Measurements from ENCODE around the gene PLCH2.

Gene PLCH2

GRCh38 chr1:2462819-2463218 lies 13.3 kb upstream of the PLCH2 start:
- DNase-seq (ENCODE audit: low read depth) = no peak

DNA sequence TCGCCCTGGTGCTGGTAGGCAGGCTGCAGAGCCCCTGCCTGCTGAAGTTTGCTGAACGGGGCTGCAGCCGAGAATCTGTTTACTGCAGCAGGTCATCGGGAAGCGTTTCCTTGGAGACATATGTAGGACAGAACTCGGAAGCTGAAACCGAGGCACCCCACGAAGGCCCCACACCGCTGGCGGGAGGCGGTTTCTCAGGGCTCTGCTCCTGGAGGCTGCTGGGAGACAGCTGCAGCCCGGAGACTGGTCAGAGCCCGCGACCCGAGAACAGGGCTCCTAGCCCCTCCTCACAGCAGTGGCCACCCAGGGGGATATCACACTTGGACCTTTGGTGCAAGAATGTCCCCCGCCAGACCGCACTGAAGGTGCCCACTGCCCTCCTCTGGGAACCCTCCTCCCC lies 12.7 kb upstream of the PLCH2 start:
- no peak for DNase-seq (ENCODE audit: low read depth)

GRCh38 chr1:2465371-2466269 lies 10.5 kb upstream of the PLCH2 start:
- DNase-seq (ENCODE audit: low read depth) = no peak

DNA sequence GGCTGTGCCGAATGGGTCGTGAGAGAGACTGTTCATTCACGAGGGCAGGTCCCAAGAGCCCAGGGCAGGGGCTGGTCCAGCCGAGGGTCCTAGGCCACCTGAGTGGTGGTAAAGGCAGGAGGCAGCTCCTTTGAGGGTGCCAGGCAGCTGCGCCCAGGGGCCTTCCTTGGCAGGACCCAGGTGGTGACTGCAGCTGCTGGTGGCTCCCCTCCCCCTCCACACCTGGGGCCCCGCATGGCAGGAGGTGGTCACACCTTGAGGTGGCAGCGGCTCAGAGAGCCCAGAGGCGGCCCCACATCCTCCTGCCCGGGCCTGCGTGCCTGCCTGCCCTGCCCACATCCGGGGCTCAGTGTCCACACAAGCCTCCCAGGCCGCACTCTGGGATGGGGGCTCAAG lies 9.8 kb upstream of the PLCH2 start:
- DNase-seq (ENCODE audit: low read depth) = no peak

DNA sequence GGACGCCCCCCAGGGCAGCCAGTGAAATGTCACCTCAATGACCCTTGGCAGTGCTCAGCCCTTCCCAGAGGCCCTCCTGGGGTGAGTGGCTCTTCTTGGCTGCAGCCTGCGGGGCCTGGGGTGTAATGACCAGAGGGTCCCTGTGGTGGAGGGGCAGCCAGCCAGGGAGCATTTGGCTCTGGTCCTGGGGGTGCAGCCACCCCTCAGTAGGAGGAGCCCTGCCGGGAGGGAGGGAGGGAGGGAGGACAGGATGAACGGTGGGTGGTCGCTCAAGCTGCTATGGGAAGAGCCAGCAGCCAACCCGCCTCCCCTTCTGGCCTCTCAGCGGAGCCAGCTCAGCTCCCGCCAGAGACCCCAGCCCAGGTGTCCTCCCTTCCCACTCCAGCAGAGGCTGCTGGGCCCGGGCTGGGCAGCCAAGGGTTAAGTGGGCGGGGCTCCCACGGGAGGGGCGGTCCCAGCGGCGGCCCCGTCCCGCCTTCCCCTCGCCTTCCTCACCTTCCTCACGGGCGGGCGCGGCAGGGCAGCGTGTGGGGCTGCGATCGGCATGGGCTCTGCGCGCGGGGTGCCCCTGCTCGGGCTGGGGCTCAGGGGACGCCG lies 9.0 kb upstream of the PLCH2 start:
- no peak for DNase-seq (ENCODE audit: low read depth)

DNA sequence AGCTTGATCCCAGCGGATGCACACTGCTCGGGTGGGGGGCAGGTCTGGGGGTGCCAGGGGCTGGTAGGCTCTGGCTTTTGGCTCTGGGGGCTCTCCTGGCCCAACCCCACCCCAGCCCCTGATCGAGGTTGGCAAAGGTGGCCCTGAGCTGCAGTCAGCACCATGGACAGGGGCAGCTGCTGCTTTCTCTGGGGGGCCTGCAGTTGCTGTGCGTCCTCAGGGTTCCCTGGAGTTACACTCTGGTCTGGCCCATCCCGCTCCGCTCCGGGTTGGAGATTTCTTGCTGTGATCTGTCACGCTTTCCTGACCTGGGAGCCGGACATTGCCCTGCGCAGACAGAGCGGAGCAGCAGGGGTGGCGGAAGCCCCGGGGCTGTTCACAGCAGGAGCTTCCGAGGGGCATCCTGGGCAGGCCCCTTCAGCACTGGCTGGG lies 8.0 kb upstream of the PLCH2 start:
- DNase-seq (ENCODE audit: low read depth) = no peak

- DNase-seq (ENCODE audit: low read depth) = no peak
Observed at GRCh38 chr1:2468540-2468939, 7.5 kb upstream of the PLCH2 start.

DNA sequence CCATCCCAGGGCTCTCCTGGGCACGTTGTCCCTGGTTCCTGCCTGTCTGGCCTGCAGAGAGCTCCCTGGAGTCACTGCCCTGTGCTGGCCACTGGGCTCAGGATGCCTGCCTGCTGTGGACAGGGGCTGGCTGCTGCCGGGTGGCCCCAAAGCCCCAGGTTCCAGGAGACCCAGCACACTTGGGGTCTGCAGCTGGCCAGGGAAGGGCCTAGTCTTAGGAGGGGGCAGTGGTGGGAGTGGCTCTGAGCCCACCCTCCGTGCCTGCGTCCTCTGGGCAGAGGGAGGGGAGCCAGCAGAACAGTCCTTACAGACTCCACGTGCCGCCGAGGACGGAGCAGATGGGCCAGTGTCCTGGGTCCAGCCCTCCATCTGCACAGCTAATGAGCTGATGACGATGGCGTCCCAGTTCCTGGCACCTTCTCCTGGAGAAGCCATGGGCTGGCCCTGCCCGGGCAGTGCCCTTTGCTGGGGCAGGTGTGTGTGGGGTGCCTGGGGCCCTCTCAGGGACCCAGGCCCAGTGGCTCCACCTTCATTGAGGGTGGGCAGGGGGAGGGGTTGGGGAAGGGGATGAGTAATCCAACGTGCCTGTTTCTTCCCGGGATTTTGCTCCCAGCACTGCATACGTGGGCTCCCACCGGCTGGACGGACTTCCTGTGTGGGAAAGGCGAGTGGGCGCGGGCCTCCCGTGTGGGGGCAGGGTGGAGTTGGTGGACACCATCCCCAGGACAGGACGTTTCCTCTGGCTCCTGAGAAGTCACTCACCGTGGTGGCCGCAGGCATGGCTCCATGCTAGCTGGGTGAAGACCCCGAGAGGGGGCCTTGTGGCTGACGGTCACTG lies 6.8 kb upstream of the PLCH2 start:
- DNase-seq (ENCODE audit: low read depth) = no peak

- DNase-seq (ENCODE audit: low read depth) = no peak
Observed at GRCh38 chr1:2470290-2471158, 5.6 kb upstream of the PLCH2 start.

- no peak for DNase-seq (ENCODE audit: low read depth)
Observed at GRCh38 chr1:2471159-2471471, 5.0 kb upstream of the PLCH2 start.

DNA sequence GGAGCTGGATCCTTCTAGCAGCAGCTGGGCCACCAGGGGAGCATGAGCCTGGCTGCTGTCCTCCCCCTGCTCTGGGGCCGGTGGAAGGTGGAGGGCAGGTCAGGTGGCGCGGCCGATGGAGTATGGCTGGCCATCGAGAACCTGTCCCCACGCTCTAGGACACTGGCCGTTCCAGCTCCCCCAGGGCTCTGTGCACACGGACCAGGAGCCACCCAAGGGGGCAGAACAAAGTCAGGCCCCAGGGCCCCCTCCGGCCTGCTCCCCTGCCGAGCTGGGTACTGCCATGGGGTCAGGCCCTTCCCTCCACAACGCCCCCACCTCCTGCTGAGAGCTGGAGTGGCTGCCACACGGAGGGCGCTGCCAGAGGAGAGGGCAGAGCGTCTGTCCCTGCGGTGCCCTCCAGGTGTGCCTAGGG lies 4.5 kb upstream of the PLCH2 start:
- DNase-seq (ENCODE audit: low read depth) = no peak

- no peak for DNase-seq (ENCODE audit: low read depth)
Observed at GRCh38 chr1:2472109-2472508, 4.0 kb upstream of the PLCH2 start.

DNA sequence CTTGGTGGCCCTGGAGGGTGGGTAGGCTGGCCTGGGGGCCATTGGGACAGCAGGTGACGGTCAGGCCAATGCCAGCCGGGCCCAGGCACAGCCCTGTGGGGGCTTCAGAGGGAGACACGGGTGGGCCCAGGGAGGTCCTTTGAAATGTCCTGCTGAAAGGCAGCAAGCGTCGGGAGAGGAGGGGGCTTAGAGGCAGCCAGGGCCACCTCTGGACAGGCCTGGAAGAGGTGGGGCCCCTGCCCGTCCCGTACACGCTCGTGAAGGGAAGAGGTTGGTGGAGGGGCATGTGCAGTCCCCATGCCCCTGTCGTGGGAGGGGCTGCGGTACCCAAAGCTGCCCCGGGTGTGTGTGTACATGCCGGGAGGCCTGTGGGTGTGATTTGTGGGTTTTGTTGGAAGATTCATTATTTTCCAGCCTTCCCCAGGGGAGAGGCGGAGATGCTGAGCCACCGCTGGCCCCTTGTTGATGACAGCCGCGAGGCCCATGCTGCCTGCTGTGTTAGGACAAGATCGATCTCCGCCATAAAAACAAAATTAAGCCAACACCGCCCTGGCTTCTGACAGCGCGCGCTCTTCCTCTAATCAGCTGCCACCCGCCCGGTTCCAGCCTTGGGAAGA lies 3.4 kb upstream of the PLCH2 start:
- DNase-seq (ENCODE audit: low read depth) = no peak

- no peak for DNase-seq (ENCODE audit: low read depth)
Observed at GRCh38 chr1:2473198-2473597, 2.9 kb upstream of the PLCH2 start.

GRCh38 chr1:2474104-2474844 lies 1.8 kb upstream of the PLCH2 start:
- no peak for DNase-seq (ENCODE audit: low read depth)

DNA sequence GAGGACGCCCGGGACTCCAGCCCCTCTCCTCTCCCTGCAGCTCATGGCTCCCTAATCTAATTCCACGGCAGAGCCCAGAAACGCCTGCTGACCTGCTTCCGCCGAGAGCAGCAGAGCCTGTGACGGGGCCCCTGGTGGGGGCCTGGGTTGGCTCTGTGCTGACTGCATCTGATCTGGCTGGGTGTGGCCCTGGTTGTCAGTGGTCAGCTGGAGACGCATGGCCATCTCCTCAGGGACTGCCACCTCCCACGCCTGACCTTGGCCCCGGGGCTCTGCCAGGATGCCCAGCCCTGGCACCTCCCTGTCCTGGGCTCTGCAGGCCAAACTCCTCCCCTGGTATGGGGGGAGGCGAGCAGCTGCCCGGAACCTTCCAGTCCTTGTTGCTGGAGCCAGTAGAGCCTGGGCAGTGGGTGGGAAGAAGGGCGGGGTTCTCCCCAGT lies 1.1 kb upstream of the PLCH2 start:
- DNase-seq (ENCODE audit: low read depth) = no peak

GRCh38 chr1:2475571-2475970 lies 518 bp upstream of the PLCH2 start:
- DNase-seq (ENCODE audit: low read depth) = no peak

DNA sequence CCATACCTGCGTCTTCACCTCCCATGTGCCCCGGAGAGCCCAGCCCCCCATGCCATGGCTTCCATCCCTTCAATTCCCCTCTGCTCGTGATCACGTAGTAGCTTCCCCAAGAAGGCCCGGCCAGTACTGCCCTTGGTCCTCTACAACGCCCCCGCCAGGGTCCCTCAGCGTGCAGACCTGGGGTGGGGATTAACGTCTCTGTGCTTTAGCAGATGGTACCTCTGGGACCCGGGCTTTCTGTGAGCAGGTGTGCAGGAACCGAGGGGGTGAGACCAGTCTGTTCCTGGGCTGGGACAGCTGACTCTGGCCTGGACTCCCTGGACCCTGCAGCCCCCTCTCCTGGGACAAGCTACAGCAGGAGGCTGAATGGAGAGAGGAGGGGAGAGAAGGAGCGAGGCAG lies 1.2 kb downstream of the PLCH2 start:
- no peak for DNase-seq (ENCODE audit: low read depth)

- DNase-seq (ENCODE audit: low read depth) = no peak
Observed at GRCh38 chr1:2477791-2478499, 1.9 kb downstream of the PLCH2 start.

DNA sequence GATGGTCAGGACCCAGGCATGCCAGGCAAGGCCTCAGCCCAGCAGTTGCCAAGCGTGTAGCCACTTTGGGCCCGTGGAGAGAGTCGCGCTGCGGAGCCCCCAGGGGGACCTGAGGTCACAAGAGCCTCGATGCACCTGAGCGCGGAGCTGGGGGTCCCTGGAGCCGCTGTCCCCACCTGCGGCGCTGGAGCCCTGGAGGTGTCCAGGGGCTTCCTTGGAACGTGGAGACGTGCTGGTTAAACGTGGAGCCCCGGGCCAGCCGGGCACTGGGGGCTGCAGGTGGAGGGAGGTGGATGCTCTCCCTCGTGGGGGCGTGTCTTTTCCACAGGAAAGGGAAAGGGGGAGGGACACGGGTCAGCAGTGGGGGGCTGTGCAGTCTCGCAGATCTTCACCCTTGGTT lies 3.1 kb downstream of the PLCH2 start:
- no peak for DNase-seq (ENCODE audit: low read depth)

Measured in fibroblast of the conjunctiva (primary cell).